HG03558 (cell line): Measurements from ENCODE around the gene OSBPL5.
"Not testable (repeated sequence)": the region's sequence is repeated elsewhere in the genome, so short reads cannot be mapped to it uniquely, and the experiment has no call there.

Source experiments
- ATAC-seq: cut with Tn5 transposase; IDR thresholded peaks from one replicate; pipeline ENCODE4 v1.9.1; 2021; ENCODE audit warnings: moderate number of reproducible peaks; ENCODE audit not compliant: unreplicated experiment; ENCODE audit errors: extremely low read depth

Gene OSBPL5

GRCh38 chr11:3064709-3065108 lies 100.4 kb downstream of the OSBPL5 start:
- not testable (repeated sequence) for ATAC-seq

- ATAC-seq: not testable (repeated sequence)
Observed at GRCh38 chr11:3063876-3064275, 101.2 kb downstream of the OSBPL5 start.

GRCh38 chr11:3063432-3063831 lies 101.7 kb downstream of the OSBPL5 start:
- not testable (repeated sequence) for ATAC-seq

- ATAC-seq: no peak
Observed at GRCh38 chr11:3060436-3061025, 104.6 kb downstream of the OSBPL5 start.

- ATAC-seq: no peak
Observed at GRCh38 chr11:3058753-3059664, 106.1 kb downstream of the OSBPL5 start.

DNA sequence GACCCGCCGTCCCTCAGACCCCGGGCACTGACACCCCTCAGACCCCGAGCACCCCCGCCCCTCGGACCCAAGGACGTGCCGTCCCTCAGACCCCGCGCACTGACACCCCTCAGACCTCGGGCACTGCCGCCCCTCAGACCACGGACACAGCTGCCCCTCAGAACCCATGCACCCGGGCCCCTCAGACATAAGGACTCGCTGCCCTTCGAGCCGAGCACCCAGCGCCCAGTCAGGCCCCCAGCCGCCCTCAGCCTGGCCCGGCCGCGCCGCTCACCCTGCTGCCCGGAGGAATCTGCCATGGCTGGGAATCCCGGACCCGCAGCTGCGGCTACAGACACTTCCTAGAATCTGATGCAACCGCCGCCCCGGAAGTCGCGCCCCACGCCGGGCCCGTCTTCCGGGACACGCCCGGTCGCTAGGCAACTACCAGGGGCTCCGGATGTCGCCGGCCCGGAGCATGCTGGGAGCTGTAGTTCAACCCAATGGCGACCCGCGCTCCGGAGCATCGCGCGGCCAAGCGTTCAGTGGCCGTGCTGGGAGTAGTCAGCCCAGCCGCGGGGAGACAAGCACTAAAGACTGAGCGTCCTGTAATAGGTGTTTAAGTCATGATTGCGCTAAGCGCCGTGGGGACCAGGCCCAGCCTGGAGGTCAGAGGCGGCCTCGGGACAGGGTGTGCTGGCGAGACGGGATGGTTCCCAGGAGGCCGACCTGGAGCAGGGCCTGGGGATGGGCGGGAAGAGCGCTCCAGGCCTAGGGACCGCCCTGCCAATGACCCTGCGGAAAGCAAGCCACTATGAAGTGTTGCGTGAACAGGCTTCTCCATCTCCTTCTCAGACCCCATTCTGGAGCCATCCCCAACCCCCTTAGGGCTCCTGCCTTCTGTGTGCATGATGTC lies 107.8 kb downstream of the OSBPL5 start, which contains the start of gene CARS1:
Gene CARS1, minus strand, starts transcription at position 355 of the 895 bp plus-strand sequence. Its CDS starts 56 bp downstream, at position 299.
- ATAC-seq: peak; percentile 85

DNA sequence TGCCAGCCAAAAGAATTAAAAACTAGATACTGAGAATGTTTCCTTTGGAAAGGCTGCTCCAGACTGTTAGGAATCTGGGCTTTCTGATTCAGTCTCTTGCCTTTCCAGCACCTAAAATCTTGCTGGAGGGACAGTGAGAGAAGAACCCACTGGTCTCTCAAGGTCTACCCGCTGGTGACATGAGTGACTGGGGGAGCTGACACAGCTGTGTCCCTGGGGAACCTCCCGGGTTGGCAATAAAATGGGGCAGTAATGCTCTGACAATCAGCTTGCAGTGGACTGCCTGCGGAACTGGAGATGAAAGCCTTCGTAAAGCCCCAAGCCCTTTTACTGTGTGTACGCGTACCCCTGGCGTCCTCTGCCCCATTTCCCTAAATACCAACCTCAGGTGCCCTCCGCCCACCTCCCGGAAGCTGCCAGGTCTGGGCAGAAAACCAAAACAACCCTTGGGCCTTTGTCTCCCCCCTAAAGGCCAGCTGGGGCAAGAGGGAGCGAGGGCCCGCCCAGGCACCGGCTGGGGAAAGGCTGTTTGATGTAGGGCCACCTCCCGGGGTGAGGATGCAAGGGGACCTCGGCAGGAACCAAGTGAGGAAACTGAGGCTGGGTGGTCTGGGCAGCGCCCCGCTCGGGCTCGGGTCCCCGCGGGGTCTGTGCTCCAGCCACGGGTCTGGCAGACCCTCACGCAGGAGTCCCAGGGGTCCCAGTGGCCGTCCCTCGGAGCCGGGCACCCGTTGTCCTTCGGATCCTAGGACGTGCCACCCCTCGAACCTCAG lies 108.6 kb downstream of the OSBPL5 start:
- no peak for ATAC-seq

DNA sequence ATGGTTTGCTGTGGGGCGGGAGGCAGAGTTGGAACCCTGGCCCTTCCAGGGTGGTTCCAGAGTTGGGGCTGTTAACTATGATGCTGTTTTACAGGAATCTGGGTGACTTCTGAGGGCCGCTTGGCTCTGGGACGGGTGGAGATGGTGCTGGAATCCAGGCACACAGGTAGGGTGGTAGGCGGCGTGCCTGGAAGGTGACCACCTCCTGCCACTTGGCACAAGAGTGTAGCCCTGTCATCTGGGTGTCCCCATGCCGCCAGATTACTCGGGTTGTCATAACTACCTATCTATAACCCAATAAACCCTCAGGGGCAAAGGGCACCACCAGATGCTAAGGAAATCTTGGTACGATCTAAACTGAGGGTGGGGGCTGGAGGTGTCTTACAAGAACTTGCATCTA lies 109.2 kb downstream of the OSBPL5 start:
- no peak for ATAC-seq

- no peak for ATAC-seq
Observed at GRCh38 chr11:3052567-3052966, 112.5 kb downstream of the OSBPL5 start.

- ATAC-seq: no peak
Observed at GRCh38 chr11:3052109-3052479, 113.0 kb downstream of the OSBPL5 start.

- ATAC-seq: no peak
Observed at GRCh38 chr11:3051196-3052108, 113.7 kb downstream of the OSBPL5 start.

DNA sequence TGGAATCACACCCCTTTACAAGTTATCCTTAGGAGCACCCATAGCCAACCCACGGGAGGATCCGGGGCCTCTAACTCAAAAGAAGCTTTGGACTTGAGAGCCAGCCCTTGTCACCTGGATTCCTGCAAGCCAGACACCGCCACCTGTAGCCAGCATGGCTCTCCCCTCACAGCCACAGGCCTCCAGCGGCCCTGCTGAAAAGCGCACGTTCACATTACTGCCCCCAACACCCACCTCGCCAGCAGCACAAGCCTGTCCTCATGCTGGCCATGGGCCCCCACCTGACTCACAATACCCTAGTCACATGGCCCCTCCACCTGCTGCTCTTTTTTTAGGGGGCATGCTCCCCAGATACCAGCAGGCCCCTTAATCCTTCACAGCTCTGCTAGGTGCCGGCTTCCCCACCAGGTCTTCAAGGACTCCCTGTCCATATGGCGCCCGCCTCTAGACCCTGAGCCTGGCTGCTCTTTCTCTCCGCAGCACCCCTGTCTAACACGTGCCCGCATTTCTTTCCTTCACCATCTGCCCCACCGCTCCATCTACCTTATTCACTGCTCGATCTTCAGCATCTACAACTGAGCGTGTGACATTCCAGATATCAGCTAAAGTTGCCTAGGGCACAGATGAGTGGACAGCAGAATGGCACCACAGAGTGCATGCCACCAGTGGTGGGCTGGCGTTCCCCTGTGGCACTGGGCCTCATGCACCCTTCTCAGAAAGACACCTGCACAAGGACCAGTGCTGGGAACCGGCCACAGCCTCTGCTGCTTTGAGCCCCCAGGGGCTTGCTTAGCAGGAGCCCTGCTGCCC lies 114.5 kb downstream of the OSBPL5 start:
- ATAC-seq: no peak

DNA sequence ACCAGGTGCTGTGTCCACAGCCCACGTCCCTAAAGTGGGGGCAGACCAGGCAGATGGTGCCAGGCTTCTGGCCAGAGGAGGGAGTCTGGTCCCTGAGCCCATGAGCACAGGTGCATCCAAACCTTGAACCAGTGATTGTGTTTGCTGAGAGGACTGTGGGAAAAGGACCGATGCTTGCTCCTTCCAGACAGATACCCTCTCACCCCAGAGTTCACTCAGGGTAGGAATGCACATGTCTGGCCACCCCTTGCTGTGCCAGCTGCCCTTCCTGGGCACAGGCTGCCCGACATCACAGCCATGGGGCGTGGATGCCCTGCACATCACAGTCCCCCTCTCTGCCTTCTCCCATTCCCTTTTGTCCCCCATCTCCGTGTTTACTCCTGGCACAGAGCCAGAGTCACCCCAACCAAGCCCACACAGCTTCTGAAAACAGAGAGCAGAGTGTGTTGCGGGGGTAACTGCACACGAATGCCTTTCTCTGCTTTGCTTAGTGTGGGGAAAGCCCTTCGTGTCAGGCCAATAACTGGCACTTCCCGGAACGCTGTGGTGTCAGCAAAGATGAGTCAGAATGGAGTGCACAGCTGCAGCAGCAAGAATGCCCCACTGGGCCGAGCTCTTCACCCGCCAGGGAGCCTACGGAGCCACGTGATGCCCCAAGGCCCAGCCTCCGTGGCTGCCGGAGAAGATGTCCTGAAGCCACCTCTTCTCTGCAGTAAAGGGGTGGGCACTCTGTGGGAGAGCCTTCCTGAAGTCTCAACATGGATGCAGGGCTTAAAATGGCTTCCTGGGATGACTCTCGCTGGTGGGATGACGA lies 115.5 kb downstream of the OSBPL5 start:
- peak; percentile 64 for ATAC-seq

DNA sequence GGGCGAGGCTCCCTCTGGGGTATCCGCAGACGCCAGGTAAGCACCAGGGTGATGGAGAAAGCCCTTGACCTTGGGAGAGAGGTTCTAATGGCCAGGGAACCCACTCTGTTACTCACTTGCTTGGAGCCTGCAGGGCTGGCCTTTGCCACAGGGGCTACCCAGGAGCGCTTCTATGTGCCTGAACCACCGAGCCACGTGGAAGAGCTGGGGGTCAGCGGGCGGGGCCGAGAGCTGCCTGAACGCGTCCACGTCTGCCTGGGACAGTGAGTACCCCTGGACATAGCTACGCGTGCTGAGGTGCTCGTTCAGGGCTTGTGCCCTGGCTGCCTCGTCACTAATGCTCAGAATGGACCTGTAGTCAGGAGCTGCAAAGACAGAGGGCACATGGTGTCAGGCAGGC lies 117.5 kb downstream of the OSBPL5 start:
- no peak for ATAC-seq

- ATAC-seq: no peak
Observed at GRCh38 chr11:3046641-3047040, 118.5 kb downstream of the OSBPL5 start.

GRCh38 chr11:3046190-3046589 lies 118.9 kb downstream of the OSBPL5 start:
- ATAC-seq: no peak

DNA sequence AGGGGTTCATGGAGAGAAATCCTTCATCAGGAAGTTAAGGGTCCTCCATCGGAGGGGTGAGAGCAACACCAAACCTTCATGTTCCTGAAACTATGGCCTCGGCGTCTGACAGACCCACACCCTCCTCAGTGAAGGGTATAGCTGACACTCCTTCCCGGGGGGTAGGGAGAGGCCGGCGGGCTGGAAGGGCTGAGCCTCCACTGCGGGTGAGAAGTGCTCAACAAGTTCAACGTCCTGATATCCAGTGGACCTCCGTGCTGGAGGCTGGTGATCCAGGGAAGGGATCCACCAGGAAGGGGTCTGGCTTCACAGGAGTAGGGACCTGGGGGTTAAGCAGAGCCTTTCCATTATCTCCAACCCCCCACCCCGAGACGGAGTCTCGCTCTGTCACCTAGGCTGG lies 120.2 kb downstream of the OSBPL5 start:
- ATAC-seq: no peak
